GM19239 (cell line): ENCODE results near the gene RASGEF1C.

Experiments used
- DNase-seq: peaks from one replicate; pipeline ENCODE4 v3.0.0; 2011; ENCODE audit warnings: low spot score; ENCODE audit not compliant: insufficient read length
- FAIRE-seq: peaks from 2 replicates; lab custom pipeline; 2011; peaks lifted over from hg19 to GRCh38; lab: Jason Lieb, UNC

Gene RASGEF1C

GRCh38 chr5:180138976-180139730, 69.9 kb downstream of the RASGEF1C start:
- DNase-seq (no peak), FAIRE-seq (no peak)

- no peak for FAIRE-seq
- DNase-seq: no peak
These were observed 70.6 kb downstream of the RASGEF1C start for GRCh38 chr5:180138214-180138975.

- no peak for DNase-seq
- FAIRE-seq: no peak
These were observed 71.4 kb downstream of the RASGEF1C start for GRCh38 chr5:180137401-180138213.

- FAIRE-seq (no peak), DNase-seq (no peak)
These were observed 72.2 kb downstream of the RASGEF1C start for GRCh38 chr5:180136630-180137381.

GRCh38 chr5:180135967-180136629, 72.9 kb downstream of the RASGEF1C start:
- FAIRE-seq (no peak), DNase-seq (no peak)

GRCh38 chr5:180135128-180135955, 73.7 kb downstream of the RASGEF1C start:
- FAIRE-seq: no peak

GRCh38 chr5:180133971-180134508, 75.0 kb downstream of the RASGEF1C start:
- DNase-seq (no peak), FAIRE-seq (no peak)

More at GRCh38 chr5:180135128-180135955, 73.7 kb downstream of the RASGEF1C start:
- no peak for DNase-seq

DNA sequence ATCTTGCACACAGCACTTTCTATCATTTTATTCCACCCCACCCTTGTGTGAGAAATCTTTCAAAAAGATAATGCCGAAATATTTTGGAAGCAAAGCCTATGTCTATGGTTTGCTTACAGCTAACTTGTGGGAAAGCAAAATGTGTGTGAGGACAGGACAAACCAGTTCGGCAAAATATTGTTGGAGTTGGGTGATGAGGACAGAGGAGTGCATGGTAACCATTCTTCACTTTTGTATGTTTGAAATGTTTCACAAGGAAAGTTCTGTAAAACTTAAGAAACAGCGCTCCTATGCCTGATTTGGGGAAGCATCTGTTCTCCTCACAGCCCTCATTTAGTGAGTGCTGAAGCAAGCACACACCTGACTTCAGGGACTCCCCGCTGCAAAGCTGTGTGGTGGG, 75.5 kb downstream of the RASGEF1C start:
- FAIRE-seq (no peak), DNase-seq (no peak)

DNA sequence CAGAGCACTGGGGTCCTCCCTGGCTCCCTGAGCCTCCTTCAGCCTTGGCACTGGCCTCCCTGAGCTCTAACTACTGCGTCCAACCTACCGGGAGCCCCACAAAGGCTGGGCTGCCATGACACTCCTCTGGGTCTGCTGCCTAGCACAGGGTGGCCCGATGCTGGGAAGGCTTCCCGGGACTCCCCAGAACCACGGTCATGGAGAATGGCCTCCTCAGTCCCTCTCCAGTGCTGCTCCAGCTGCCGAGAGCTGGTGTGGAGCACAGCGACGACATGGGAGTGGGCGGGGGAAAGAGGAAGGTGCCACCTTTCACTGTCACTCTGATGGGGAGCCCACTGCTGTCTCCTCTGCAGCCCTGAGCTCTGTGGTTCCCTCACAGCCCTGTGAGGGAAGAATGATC, 76.0 kb downstream of the RASGEF1C start:
- DNase-seq (no peak), FAIRE-seq (no peak)

DNA sequence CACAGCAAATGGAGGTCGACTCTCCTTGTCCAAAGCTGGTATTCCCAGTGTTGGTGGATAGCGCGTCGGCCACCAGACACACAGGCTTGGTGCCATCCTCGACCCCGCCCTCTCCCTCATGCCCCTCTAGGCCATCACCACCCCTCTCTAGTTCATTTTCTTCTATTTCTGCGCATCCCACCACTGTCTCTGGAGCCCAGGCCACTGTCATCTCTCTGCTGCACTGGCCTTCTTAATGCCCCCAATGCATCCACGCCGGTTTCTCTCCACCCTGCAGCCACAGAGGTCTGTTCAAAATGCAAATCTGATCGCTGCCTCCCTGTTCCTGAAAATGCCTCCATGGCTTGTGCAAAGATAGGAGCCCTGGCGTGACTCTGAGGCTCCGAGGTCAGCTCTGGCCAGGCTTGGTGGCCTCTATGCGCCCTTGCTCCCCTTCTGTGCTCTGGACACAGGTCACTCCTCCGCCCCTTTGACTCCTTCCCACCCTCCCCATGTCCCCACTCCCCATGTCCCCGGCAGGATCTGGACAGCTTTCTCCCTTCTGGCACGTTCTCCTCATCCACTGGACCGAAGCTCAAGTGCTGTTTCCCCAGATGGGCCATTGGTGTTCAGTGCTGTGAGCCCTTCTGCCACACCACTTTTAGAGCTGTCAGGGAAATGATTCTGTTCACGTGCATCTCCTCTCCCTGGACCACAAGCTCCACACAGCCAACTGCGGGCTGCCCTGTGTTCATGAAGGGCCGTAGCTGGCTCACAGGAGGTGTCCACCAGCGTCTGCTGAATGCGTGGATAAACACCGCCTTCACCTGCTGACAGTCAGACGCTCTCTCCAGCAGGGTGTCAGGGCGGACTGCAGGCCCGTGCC, 77.9 kb downstream of the RASGEF1C start:
- no peak for DNase-seq
- FAIRE-seq: no peak

GRCh38 chr5:180130291-180130869, 78.6 kb downstream of the RASGEF1C start:
- FAIRE-seq (no peak), DNase-seq (no peak)

- DNase-seq (no peak), FAIRE-seq (no peak)
These were observed 79.5 kb downstream of the RASGEF1C start for GRCh38 chr5:180129291-180130190.

DNA sequence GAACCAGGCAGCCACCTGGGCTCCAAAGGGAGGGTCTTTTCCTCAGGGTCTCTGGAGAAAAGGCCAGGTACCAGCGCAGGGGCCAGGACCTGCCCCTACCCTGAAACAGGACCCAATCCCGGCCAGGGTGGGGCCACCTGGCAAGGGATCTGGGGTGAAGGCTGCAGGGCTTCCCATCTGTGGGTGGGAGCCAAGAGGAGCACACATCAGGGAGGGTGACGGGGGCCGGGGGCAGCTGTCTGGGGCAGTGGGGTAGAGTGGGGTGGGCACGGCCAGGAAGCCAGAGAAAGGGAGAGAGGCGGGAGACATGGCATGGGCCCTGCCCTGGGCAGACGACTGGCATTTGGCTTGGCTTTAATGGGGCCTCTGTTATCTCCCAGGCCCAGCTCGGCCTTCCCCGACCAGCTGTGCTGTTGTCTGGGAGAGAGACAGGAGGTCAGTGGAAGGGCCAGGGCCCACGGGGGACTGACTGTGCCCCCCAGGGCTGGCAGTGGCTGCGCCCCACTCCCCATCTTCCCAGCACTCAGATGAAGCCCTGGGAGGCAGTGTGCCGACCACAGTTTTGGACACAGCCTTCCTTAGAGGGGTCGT, 80.2 kb downstream of the RASGEF1C start:
- no peak for DNase-seq
- FAIRE-seq: no peak

GRCh38 chr5:180127682-180128670, 81.0 kb downstream of the RASGEF1C start:
- DNase-seq (no peak), FAIRE-seq (no peak)
